HG03066 (cell line): ENCODE data around the gene ANKS1B.

Experiments
- ATAC-seq: cut with Tn5 transposase; IDR thresholded peaks from one replicate; pipeline ENCODE4 v1.9.1; 2021; ENCODE audit warnings: low read depth; ENCODE audit not compliant: unreplicated experiment

Gene ANKS1B

GRCh38 chr12:99966429-99966828 lies 18.3 kb downstream of the ANKS1B start:
- no peak for ATAC-seq

DNA sequence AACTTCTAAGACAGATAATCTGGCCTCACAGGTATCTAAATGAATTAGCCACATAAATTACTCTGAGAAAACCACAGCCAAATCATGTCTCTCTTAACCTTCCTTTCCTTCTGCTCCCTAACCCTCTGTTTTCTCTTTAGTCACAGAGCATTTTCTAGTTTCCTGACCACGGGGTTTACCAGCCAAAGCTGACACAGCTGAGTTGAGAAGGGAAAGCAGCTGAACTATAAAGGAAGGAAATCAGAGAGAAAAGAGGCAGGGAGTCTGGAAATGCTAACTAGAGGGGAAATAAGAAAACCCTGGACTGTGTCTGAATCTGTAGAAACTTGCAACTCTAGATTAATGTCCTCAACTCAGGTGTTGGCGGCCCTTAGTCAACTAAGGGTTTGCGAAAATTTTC lies 24.4 kb downstream of the ANKS1B start:
- ATAC-seq, result no peak

GRCh38 chr12:99959549-99960170 lies 25.1 kb downstream of the ANKS1B start:
- ATAC-seq, result no peak

- no peak for ATAC-seq
Observed at GRCh38 chr12:99957866-99958466, 26.8 kb downstream of the ANKS1B start.

DNA sequence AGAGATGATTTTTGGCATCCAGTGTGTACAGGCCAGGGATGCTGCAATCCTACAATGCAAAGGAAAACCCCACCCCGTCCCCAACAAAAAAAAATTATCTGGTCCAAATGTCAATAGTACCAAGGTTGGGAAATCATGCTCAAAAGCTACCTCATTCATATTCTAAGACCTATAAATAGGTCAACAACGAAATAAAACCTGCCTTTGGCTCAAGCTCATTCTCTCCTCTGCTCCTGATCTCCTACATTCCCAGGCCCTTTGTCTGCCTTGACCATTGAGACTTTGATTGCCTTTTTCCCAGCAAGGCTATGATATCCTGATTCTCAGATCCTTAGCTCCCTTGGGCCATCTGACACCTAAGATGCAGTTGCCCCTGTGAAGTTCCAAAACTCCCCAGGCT lies 30.0 kb downstream of the ANKS1B start:
- ATAC-seq, result no peak

DNA sequence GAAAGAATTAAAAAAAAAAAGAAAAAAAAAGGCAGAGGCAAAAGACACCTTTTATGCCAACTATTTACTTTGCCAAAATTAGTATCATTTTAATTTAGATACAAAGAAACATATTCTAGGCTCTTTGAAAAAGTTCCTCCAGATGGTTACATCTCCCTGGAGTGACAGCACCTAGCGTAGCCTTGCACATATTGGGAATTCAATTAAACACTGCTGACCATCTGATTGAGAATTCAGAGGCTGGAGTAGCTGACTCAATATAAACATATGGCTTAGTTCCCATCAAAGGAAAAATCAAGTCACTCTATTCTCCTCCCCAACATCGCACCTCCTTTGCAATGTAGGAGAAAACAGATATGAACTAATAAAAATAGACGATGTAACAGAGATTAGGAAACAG lies 36.4 kb downstream of the ANKS1B start:
- no peak for ATAC-seq

DNA sequence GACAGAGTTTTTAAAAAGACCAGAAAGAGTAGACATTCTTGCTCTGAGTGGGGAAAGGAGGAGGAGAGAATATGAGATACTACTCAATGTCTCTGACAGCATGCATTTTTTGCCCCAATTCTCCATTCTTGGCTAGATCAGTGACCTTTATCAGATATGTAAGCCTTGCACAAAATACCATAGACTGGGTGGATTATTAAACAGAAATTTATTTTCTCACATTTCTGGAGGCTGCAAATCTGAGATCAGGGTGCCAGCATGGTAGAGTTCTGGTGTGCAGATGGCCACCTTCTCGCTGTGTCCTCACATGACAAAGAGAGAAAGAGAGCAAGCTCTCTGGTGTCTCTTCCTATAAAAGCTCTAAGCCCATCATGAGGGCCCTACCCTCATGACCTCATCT lies 38.6 kb downstream of the ANKS1B start:
- ATAC-seq, result no peak

- ATAC-seq, result no peak
Observed at GRCh38 chr12:99935608-99936007, 49.1 kb downstream of the ANKS1B start.

DNA sequence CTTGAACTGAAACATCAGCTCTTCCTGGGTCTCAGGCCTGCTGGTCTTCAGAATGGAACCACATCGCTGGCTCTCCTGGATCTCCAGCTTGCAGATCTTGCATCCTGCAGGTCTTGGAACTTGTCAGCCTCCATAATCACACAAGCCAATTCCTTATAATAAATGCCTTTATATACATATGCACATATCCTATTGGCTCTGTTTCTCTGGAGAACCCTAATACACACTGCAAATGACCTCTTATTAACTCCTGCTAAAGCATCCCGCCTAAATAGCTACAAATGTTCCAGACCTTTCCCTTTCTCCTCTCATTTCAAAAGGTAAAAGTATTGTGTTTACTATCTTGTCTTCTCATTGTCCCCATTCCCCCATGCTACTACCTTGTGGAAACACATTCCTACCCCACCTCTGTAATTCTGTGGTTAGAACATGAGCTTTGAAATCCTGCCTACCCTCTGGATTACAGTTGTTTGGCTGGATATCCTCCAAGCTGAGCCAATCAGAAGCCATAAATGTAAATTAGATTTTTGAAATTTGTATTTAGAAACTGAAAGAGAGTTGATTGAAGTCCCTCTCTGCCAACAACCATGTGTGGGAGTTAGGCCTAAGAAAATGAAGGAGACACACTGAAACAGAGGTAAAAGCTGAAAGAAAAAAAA lies 58.1 kb downstream of the ANKS1B start:
- no peak for ATAC-seq

- ATAC-seq, result no peak
Observed at GRCh38 chr12:99920353-99920960, 64.3 kb downstream of the ANKS1B start.

DNA sequence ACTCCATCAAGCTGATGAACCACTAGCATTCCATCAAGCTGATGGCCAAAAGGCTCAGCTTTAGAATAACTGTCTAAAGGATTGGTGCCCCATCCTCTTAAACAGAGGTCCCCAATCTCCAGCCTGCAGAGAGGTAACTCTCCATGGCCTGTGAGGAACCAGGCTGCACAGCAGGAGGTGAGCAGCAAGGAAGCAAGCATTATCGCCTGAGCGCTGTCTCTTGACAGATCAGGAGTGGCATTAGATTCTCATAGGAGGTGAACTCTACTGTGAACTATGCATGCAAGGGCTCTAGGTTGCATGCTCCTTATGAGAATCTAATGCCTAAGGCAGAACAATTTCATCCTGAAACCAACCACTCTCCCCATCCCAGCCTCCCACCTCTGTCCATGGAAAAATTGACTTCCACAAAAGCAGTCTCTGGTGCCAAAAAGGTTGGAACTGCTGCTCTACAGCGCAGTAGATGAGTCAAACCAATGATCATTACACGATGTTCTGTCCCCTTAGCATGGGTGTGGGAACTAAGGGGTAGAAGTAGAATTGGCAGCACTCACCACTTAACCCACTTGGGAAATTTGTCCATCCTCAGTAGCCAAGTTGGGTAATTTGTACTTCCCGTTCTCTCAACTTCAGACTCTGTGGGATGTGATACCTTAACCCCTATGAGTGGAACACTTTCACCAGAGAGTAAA lies 66.9 kb downstream of the ANKS1B start:
- ATAC-seq, result no peak

DNA sequence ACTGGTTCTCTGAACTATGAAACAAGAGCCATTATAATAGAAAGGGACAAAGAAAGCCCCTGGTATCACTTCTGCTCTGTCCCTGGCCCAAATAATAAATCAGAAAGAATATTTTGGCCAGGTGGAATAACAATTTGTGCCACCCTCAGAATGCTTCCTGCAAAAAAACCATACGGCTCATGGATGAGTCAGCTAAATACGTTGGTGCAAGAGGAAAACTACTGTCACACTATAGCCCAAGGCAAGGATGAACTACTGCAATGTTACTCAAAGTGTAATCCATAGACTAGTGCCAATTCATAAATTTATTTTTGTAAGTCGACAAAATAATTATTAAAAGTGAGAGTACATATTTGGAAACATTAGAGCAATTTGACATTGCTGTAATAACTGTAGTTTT lies 68.2 kb downstream of the ANKS1B start:
- ATAC-seq, result no peak

- ATAC-seq, result no peak
Observed at GRCh38 chr12:99915251-99916082, 69.3 kb downstream of the ANKS1B start.

GRCh38 chr12:99914206-99914605 lies 70.5 kb downstream of the ANKS1B start:
- ATAC-seq, result no peak

DNA sequence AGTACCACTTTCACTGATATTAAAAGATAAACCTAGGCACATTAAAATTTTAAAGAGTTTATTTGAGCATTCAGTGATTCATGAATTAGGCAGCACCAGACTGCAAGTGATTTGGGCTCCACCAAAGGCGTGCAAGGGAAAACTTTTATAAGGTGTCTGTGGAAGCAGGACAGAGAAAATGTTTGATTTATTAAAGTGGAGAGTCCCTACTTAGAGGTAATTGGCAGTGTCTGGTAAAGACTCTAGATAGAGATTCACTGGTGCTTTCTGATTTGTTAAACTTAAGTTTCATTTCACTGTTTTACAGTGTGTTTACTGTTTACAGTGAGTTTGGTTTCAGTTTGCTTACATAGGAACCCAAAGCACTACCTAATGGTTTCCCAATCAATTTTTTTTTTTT lies 72.8 kb downstream of the ANKS1B start:
- ATAC-seq, result no peak

- ATAC-seq, result no peak
Observed at GRCh38 chr12:99911081-99911480, 73.7 kb downstream of the ANKS1B start.

GRCh38 chr12:99910342-99910741 lies 74.4 kb downstream of the ANKS1B start:
- ATAC-seq, result no peak

GRCh38 chr12:99906786-99907579 lies 77.8 kb downstream of the ANKS1B start:
- ATAC-seq, result no peak

- no peak for ATAC-seq
Observed at GRCh38 chr12:99901181-99901580, 83.6 kb downstream of the ANKS1B start.

DNA sequence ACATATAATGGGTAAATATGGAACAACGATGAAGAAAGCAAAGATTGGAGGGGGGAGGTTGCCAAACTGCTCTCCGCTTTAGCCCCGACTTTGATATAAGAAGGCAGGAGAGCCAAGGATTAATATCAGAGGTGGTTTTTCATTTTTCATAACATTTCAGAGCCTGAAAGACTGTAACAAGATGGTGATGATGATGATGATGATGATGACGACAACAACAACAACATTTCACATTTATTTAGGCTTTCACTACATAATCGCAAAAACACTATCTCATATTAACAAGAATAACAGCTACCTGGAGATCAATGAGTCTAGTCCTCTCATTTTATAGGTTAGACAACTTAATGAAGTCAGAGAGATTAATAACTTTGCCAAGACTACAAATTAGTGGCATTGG lies 86.1 kb downstream of the ANKS1B start:
- no peak for ATAC-seq
